Effector CD8-positive, alpha-beta T cell (primary cell): ENCODE results near the gene DCAF8L1.
"Not testable (repeated sequence)": the region's sequence is repeated elsewhere in the genome, so short reads cannot be mapped to it uniquely, and the experiment has no call there.

Source experiments
- DNase-seq: peaks from one replicate; lab custom pipeline; 2025; lab: John Stamatoyannopoulos, UW
- total RNA-seq, 4 experiments: gene quantifications; one replicate each; lab custom pipeline; 2026; lab: John Stamatoyannopoulos, UW

The DCAF8L1 gene
- total RNA-seq: 0 reads per million in 4 experiments

- no peak for DNase-seq
Measured at GRCh38 chrX:27981349-27981748, at the start of gene DCAF8L1. TSS of gene DCAF8L1 (minus strand) at chrX:27981449. CDS start at chrX:27981334, 115 bp downstream.

- DNase-seq: no peak
Measured at GRCh38 chrX:28022371-28022770, 41.1 kb upstream of the DCAF8L1 start.

- no peak for DNase-seq
Measured at GRCh38 chrX:28016823-28017222, 35.6 kb upstream of the DCAF8L1 start.

GRCh38 chrX:28015993-28016392 is 34.7 kb upstream of the DCAF8L1 start:
- DNase-seq: no peak

- no peak for DNase-seq
Measured at GRCh38 chrX:28010875-28011274, 29.6 kb upstream of the DCAF8L1 start.

- no peak for DNase-seq
Measured at GRCh38 chrX:27998666-27999065, 17.4 kb upstream of the DCAF8L1 start.

- DNase-seq: no peak
Measured at GRCh38 chrX:27997622-27998021, 16.4 kb upstream of the DCAF8L1 start.

GRCh38 chrX:27996132-27996531 is 14.9 kb upstream of the DCAF8L1 start:
- no peak for DNase-seq

- no peak for DNase-seq
Measured at GRCh38 chrX:27995611-27996010, 14.4 kb upstream of the DCAF8L1 start.

- no peak for DNase-seq
Measured at GRCh38 chrX:27987862-27988646, 6.8 kb upstream of the DCAF8L1 start.

- DNase-seq: not testable (repeated sequence)
Measured at GRCh38 chrX:27976934-27977333, 4.3 kb downstream of the DCAF8L1 start.

- DNase-seq: no peak
Measured at GRCh38 chrX:27976284-27976683, 5.0 kb downstream of the DCAF8L1 start.

- no peak for DNase-seq
Measured at GRCh38 chrX:27968878-27969277, 12.4 kb downstream of the DCAF8L1 start.

GRCh38 chrX:27968352-27968751 is 12.9 kb downstream of the DCAF8L1 start:
- no peak for DNase-seq

GRCh38 chrX:27966955-27967354 is 14.3 kb downstream of the DCAF8L1 start:
- no peak for DNase-seq

- DNase-seq: no peak
Measured at GRCh38 chrX:27966492-27966891, 14.8 kb downstream of the DCAF8L1 start.

GRCh38 chrX:27965348-27965747 is 15.9 kb downstream of the DCAF8L1 start:
- not testable (repeated sequence) for DNase-seq

- no peak for DNase-seq
Measured at GRCh38 chrX:27964432-27964831, 16.8 kb downstream of the DCAF8L1 start.

GRCh38 chrX:27960410-27960809 is 20.8 kb downstream of the DCAF8L1 start:
- DNase-seq: not testable (repeated sequence)

GRCh38 chrX:27953171-27953570 is 28.1 kb downstream of the DCAF8L1 start:
- no peak for DNase-seq

GRCh38 chrX:27933361-27933760 is 47.9 kb downstream of the DCAF8L1 start:
- no peak for DNase-seq
